Common myeloid progenitor, CD34-positive (primary cell): ENCODE results near the gene KIAA0586.
"Not testable (repeated sequence)": the region's sequence is repeated elsewhere in the genome, so short reads cannot be mapped to it uniquely, and the experiment has no call there.

ENCODE experiments used
- CTCF ChIA-PET: fragments of 350-600 bp; sonication (Branson Sonifier 250); formaldehyde crosslinking; loops from one replicate; lab custom pipeline; 2021; ENCODE audit warnings: antibody characterized with exemption; lab: Charles Lee
- POLR2A ChIA-PET: fragments of 350-600 bp; sonication (Branson Sonifier 250); formaldehyde crosslinking; loops from one replicate; lab custom pipeline; 2021; ENCODE audit warnings: antibody characterized with exemption; lab: Charles Lee
- DNase-seq, 3 donors: peaks; one replicate each; pipeline versions ENCODE4 v3.0.0 to v3.0.0-alpha.2; 2013
- H3K27ac ChIP-seq, 2 experiments: 1 replicate in 1 of 2; 2 replicates in 1 of 2; pipeline ENCODE4 v1.7.0; 2013; ENCODE audit warnings: inconsistent platforms in 2 of 2, low read length in 2 of 2, mild to moderate bottlenecking in 2 of 2, low read depth in 1 of 2, moderate library complexity in 1 of 2; ENCODE audit not compliant: severe bottlenecking in 2 of 2, insufficient read depth in 1 of 2, poor library complexity in 1 of 2
- H3K27me3 ChIP-seq, 5 experiments: replicated peaks in 2 of 5; 1 replicate in 3 of 5; 2 replicates in 2 of 5; pipeline versions ENCODE4 v1.6.1 to v1.7.0; 2013; ENCODE audit warnings: low read length in 4 of 5, mild to moderate bottlenecking in 2 of 5, moderate library complexity in 2 of 5, inconsistent platforms in 1 of 5; ENCODE audit not compliant: insufficient read depth in 5 of 5, control insufficient read depth in 4 of 5
- H3K36me3 ChIP-seq, 4 experiments: 1 replicate in 2 of 4; 2 replicates in 2 of 4; pipeline versions ENCODE4 v1.6.1 to v1.7.0; 2013; ENCODE audit warnings: low read length in 3 of 4, control low read depth in 1 of 4, mild to moderate bottlenecking in 1 of 4; ENCODE audit not compliant: control insufficient read depth in 4 of 4, insufficient read depth in 4 of 4
- H3K4me1 ChIP-seq, 4 experiments: 1 replicate in 3 of 4; 2 replicates in 1 of 4; pipeline versions ENCODE4 v1.6.1 to v1.7.1; 2013; ENCODE audit warnings: low read length in 3 of 4, mild to moderate bottlenecking in 3 of 4, control low read depth in 1 of 4, inconsistent platforms in 1 of 4, moderate library complexity in 1 of 4; ENCODE audit not compliant: control insufficient read depth in 4 of 4, insufficient read depth in 4 of 4; ENCODE audit errors: control extremely low read depth in 1 of 4
- H3K4me3 ChIP-seq, 7 experiments: 1 replicate in 4 of 7; 2 replicates in 3 of 7; pipeline versions ENCODE4 v1.5.1 to v1.7.0; 2013; ENCODE audit warnings: mild to moderate bottlenecking in 7 of 7, low read length in 6 of 7, moderate library complexity in 6 of 7, inconsistent platforms in 2 of 7, low read depth in 2 of 7, control low read depth in 1 of 7; ENCODE audit not compliant: insufficient read depth in 4 of 7, control insufficient read depth in 1 of 7; ENCODE audit errors: extremely low read depth in 1 of 7
- H3K9me3 ChIP-seq, 5 experiments: 1 replicate in 4 of 5; 2 replicates in 1 of 5; pipeline versions ENCODE4 v1.6.1 to v1.7.1; 2013; ENCODE audit warnings: low read length in 4 of 5, mild to moderate bottlenecking in 2 of 5, inconsistent platforms in 1 of 5, low read depth in 1 of 5, moderate library complexity in 1 of 5; ENCODE audit not compliant: control insufficient read depth in 4 of 5, insufficient read depth in 2 of 5; ENCODE audit errors: control extremely low read depth in 1 of 5
- WGBS: methylation state at CpG from one replicate; pipeline ENCODE4 v1.1.5; 2013; ENCODE audit not compliant: insufficient coverage; 5-methylcytosine and 5-hydroxymethylcytosine counted together

Gene KIAA0586

DNA sequence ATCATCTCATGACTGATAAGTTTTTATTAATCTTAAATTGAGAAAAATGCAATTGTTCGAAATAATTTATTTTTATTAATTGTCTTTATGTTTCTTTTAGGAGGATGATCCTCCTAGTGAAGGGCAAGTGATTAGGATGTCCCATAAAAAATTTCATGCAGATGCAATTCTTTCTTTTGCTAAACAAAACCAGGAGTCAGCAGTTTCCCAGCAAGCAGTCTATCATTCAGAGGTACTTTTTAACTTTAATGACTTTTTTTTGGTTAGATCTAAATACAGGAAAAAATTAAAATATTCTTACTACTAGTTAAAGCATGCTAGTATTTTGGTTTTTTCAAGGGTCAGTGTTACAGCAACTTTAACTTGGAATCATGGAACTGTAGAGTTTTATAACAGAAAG, 64.5 kb downstream of the KIAA0586 start:
- H3K4me1 ChIP-seq: peaks cover 0 to 3% (median 1%) of the 10 kb centered on the region in 4 experiments
- no peak overlapping the region for H3K4me3 ChIP-seq
- ChIA-PET CTCF (interaction anchor here (2.7 kb wide), 1 partner anchor 9 kb away, joined by 7 read pairs; no protein-coding TSS in a partner anchor), POLR2A (no interaction called here)
- no peaks in the 10 kb centered on the region for H3K27me3 ChIP-seq
- no peaks in the 10 kb centered on the region for H3K9me3 ChIP-seq
- DNase-seq: no peak
- no peak overlapping the region for H3K27ac ChIP-seq
- H3K36me3 ChIP-seq: peaks cover 13 to 35% (median 25%) of the 10 kb centered on the region in 4 experiments
- no CpG with 5 or more reads among the region's 1 CpG for WGBS

DNA sequence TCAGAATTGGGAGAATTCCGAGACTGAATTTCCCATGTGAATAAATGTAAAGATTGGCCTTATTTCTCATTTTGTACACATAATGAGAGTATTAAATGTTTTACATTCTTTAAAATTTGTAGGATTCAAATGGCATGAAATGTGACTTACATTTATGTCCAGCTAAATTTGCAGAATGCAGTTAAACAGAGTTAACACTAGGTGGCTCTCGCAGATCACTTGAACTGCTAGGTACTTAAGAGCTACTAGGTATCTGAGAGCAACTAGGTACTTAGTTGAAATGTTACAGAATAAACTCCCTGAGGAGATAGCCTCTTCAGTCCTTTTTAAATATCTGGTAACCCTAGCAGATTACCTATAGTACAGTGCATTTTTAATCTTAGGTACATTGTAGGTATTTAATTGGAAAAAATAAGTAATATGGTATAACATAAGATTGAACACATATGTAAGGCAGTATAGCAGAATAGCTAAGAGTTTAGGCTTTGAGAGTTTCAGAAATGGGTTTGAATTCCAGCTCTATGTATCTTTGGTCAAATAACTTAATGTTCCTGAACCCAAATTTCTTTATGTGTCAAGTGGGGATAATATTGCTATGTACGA, 73.8 kb downstream of the KIAA0586 start:
- peak; percentile 67 to 88 (median 85) for DNase-seq
- H3K27me3 ChIP-seq: no peaks in the 10 kb centered on the region
- ChIA-PET POLR2A (no interaction called here), CTCF (interaction anchor here (0.8 to 3.1 kb wide), 29 partner anchors 9 to 622 kb away, joined by 3 to 20 read pairs (median 4); partner anchors contain the start of gene DACT1)
- no peak overlapping the region for H3K27ac ChIP-seq
- no peak overlapping the region for H3K4me3 ChIP-seq
- WGBS: no CpG with 5 or more reads among the region's 3 CpGs
- H3K9me3 ChIP-seq: no peaks in the 10 kb centered on the region
- peaks cover 4 to 27% (median 16%) of the 10 kb centered on the region in 4 experiments for H3K36me3 ChIP-seq
- no peaks in the 10 kb centered on the region for H3K4me1 ChIP-seq

DNA sequence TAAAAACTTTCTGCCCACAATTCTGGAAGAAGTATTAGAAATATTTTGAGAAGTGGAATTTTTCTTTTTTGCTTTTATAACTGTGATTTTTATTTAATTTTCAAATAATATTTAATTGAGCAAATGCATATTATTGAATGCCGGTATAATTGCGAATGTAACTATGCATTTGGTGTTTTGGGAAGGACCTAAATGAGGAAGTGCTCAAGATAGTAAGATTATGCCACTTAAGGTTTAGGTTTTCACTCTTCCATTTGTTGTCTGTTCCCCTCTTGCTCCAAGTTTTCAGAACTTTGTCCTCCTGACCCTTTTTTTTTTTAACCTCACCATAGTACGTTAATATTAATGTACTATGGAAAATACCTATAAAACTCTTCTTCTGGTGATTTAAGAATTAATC, 85.8 kb downstream of the KIAA0586 start:
- Histone ChIP-seq H3K36me3 (peaks cover 2 to 29% (median 14%) of the 10 kb centered on the region in 4 experiments), H3K27me3 (no peaks in the 10 kb centered on the region), H3K27ac (no peak overlapping the region), H3K9me3 (peaks cover 0 to 6% (median 0%) of the 10 kb centered on the region in 5 experiments), H3K4me1 (no peaks in the 10 kb centered on the region), H3K4me3 (no peak overlapping the region)
- CTCF ChIA-PET: no interaction called here
- WGBS: no CpG with 5 or more reads among the region's 3 CpGs
- DNase-seq: no peak
- POLR2A ChIA-PET: no interaction called here

GRCh38 chr14:58517592-58517991, 90.1 kb downstream of the KIAA0586 start:
- Histone ChIP-seq H3K27ac (no peak overlapping the region), H3K4me1 (no peaks in the 10 kb centered on the region), H3K36me3 (peaks cover 8 to 34% (median 11%) of the 10 kb centered on the region in 4 experiments), H3K4me3 (no peak overlapping the region), H3K27me3 (no peaks in the 10 kb centered on the region), H3K9me3 (peaks cover 0 to 6% (median 0%) of the 10 kb centered on the region in 5 experiments)
- POLR2A ChIA-PET: no interaction called here
- CTCF ChIA-PET: interaction anchor here (1.0 to 1.4 kb wide), 3 partner anchors 10 to 122 kb away, joined by 3 read pairs; no protein-coding TSS in a partner anchor
- WGBS: no CpG with 5 or more reads among the region's 1 CpG
- no peak for DNase-seq

DNA sequence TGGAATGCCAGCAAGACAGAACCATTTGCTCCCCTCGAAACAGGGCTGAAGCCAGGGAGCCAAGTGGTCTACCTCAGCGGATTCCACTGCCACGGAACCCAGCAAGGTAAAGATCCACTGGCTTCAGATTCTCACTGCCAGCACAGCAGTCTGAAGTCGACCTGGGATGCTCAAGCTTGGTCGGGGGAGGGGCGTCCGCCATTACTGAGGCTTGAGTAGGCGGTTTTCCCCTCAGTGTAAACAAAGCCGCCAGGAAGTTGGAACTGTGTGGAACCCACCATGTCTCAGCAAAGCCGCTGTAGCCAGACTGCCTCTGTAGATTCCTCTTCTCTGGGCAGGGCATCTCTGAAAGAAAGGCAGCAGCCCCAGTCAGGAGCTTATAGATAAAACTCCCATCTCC, 98.2 kb downstream of the KIAA0586 start:
- H3K27me3 ChIP-seq, H3K4me1 ChIP-seq, POLR2A ChIA-PET, DNase-seq, H3K27ac ChIP-seq, H3K4me3 ChIP-seq: not testable (repeated sequence)
- Histone ChIP-seq H3K36me3 (peaks cover 0 to 34% (median 13%) of the 10 kb centered on the region in 4 experiments), H3K9me3 (peaks cover 1 to 19% (median 8%) of the 10 kb centered on the region in 5 experiments)
- CTCF ChIA-PET: interaction anchor here (1.1 kb wide), 1 partner anchor 27 kb away, joined by 3 read pairs; no protein-coding TSS in a partner anchor
- WGBS: 100% methylated on average over 9 of the region's 10 CpGs

DNA sequence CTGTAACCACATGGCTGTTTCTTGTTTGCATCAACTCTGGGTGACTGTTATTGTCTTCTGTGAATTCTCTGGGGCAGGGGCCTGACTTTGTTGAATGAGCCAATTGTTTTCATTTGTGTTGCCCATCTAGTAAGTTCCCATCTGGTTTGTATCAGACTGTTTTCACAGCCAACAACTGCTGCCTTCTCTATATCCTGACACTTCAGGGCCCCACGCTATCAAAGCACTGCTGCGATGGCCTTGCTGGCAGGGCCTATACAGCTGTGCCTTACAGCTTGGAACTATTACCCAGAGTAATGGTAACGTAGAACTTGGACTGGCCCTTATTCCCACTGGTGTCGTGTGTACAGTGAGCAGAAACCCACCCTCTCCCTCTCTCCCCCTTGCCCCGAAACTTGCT, 105.9 kb downstream of the KIAA0586 start:
- DNase-seq: peak in 1 of 3 donors; percentile 42
- Histone ChIP-seq H3K4me1 (peaks cover 5 to 28% (median 19%) of the 10 kb centered on the region in 4 experiments), H3K4me3 (peak overlapping the region in 2 of 7 experiments; percentile 28 to 32), H3K9me3 (no peaks in the 10 kb centered on the region), H3K36me3 (no peaks in the 10 kb centered on the region), H3K27me3 (no peaks in the 10 kb centered on the region), H3K27ac (peak overlapping the region; percentile 29 to 74)
- 42% methylated on average over 2 of the region's 5 CpGs for WGBS
- POLR2A ChIA-PET: no interaction called here
- CTCF ChIA-PET: interaction anchor here (1.0 kb wide), 1 partner anchor 23 kb away, joined by 3 read pairs; no protein-coding TSS in a partner anchor

- Histone ChIP-seq H3K4me1 (peaks cover 5 to 28% (median 19%) of the 10 kb centered on the region in 4 experiments), H3K27me3 (no peaks in the 10 kb centered on the region), H3K27ac (peak overlapping the region; percentile 30 to 44), H3K36me3 (no peaks in the 10 kb centered on the region), H3K4me3 (no peak overlapping the region), H3K9me3 (no peaks in the 10 kb centered on the region)
- DNase-seq: peak in 2 of 3 donors; percentile 12 to 26
- POLR2A ChIA-PET: no interaction called here
- WGBS: no CpG with 5 or more reads among the region's 1 CpG
- CTCF ChIA-PET: no interaction called here
Observed at GRCh38 chr14:58535044-58535443, 107.5 kb downstream of the KIAA0586 start.
